KMS-11 (cell line): ENCODE data around the gene LRCH2.
"Not testable (repeated sequence)": the region's sequence is repeated elsewhere in the genome, so short reads cannot be mapped to it uniquely, and the experiment has no call there.

Source experiments
- H2AFZ ChIP-seq: fragments of 200-600 bp; sonication (generic); 2 replicates; pipeline ENCODE4 v1.6.1; 2016; ENCODE audit warnings: antibody characterized with exemption, mixed run types, low read depth
- H3K27ac ChIP-seq: fragments of 200-600 bp; sonication (generic); 2 replicates; pipeline ENCODE4 v1.6.1; 2016; ENCODE audit warnings: mild to moderate bottlenecking, mixed run types
- H3K27me3 ChIP-seq: fragments of 200-600 bp; sonication (generic); 2 replicates; pipeline ENCODE4 v1.6.1; 2017; ENCODE audit warnings: mild to moderate bottlenecking, low read depth, mixed run types, moderate library complexity; ENCODE audit not compliant: insufficient read depth
- H3K36me3 ChIP-seq: fragments of 200-600 bp; sonication (generic); 2 replicates; pipeline ENCODE4 v1.6.1; 2017; ENCODE audit warnings: mild to moderate bottlenecking, mixed run types; ENCODE audit not compliant: insufficient read depth
- H3K4me1 ChIP-seq: fragments of 200-600 bp; sonication (generic); 2 replicates; pipeline ENCODE4 v1.6.1; 2016; ENCODE audit warnings: mild to moderate bottlenecking, low read depth, mixed run types; ENCODE audit not compliant: poor library complexity, severe bottlenecking
- H3K4me2 ChIP-seq: fragments of 200-600 bp; sonication (generic); 2 replicates; pipeline ENCODE4 v1.7.0; 2016; ENCODE audit warnings: mild to moderate bottlenecking, mixed run types
- H3K4me3 ChIP-seq: fragments of 200-600 bp; sonication (generic); IDR thresholded peaks from 2 replicates; pipeline ENCODE4 v1.6.1; 2017; ENCODE audit warnings: low read depth, low read length, mixed read lengths; ENCODE audit not compliant: insufficient read depth
- H3K79me2 ChIP-seq: fragments of 200-600 bp; sonication (generic); 2 replicates; pipeline ENCODE4 v1.6.1; 2016; ENCODE audit warnings: low read depth, mixed run types; ENCODE audit not compliant: insufficient read depth
- H3K9ac ChIP-seq: fragments of 200-600 bp; sonication (generic); 2 replicates; pipeline ENCODE4 v1.6.1; 2016; ENCODE audit warnings: mild to moderate bottlenecking, mixed run types
- H4K20me1 ChIP-seq: fragments of 200-600 bp; sonication (generic); 2 replicates; pipeline ENCODE4 v1.6.1; 2016; ENCODE audit warnings: mild to moderate bottlenecking, mixed run types; ENCODE audit not compliant: insufficient read depth
- TF ChIP-seq, protein P1 (sequence below): fragments of 200-600 bp; sonication (generic); conservative IDR thresholded peaks from 2 replicates; pipeline ENCODE4 v1.6.1; 2017; ENCODE audit warnings: low read depth, mild to moderate bottlenecking, antibody characterized with exemption, low read length, moderate library complexity, mixed read lengths

Gene LRCH2

DNA sequence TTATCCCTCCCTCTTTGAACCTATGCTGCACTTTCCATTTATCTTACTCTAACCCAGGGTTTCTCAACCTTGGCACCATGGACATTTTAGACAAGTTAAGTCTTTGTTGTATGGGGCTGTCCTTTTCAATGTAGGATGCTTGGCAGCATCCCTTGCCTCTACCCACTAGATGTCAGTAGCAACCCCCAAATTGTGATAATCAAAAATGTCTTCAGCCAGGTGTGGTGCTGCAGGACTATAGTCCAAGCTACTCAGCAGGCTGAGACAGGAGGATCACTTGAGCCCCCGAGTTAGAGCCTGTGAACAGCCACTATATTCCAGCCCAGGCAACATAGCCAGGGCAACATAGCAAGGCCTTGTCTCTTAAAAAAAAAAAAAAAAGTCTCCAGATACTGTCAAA, 7.0 kb downstream of the LRCH2 start:
- no peak overlapping the region for H2AFZ ChIP-seq
- TF ChIP-seq, protein P1, sequence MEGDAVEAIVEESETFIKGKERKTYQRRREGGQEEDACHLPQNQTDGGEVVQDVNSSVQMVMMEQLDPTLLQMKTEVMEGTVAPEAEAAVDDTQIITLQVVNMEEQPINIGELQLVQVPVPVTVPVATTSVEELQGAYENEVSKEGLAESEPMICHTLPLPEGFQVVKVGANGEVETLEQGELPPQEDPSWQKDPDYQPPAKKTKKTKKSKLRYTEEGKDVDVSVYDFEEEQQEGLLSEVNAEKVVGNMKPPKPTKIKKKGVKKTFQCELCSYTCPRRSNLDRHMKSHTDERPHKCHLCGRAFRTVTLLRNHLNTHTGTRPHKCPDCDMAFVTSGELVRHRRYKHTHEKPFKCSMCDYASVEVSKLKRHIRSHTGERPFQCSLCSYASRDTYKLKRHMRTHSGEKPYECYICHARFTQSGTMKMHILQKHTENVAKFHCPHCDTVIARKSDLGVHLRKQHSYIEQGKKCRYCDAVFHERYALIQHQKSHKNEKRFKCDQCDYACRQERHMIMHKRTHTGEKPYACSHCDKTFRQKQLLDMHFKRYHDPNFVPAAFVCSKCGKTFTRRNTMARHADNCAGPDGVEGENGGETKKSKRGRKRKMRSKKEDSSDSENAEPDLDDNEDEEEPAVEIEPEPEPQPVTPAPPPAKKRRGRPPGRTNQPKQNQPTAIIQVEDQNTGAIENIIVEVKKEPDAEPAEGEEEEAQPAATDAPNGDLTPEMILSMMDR, result peak; percentile 57
- H3K36me3 ChIP-seq, result no peaks in the 10 kb centered on the region
- no peaks in the 10 kb centered on the region for H4K20me1 ChIP-seq
- no peaks in the 10 kb centered on the region for H3K27me3 ChIP-seq
- no peak overlapping the region for H3K27ac ChIP-seq
- H3K9ac ChIP-seq, result no peak overlapping the region
- H3K4me3 ChIP-seq, result no peak overlapping the region
- no peaks in the 10 kb centered on the region for H3K4me1 ChIP-seq
- no peaks in the 10 kb centered on the region for H3K79me2 ChIP-seq
- no peak overlapping the region for H3K4me2 ChIP-seq

DNA sequence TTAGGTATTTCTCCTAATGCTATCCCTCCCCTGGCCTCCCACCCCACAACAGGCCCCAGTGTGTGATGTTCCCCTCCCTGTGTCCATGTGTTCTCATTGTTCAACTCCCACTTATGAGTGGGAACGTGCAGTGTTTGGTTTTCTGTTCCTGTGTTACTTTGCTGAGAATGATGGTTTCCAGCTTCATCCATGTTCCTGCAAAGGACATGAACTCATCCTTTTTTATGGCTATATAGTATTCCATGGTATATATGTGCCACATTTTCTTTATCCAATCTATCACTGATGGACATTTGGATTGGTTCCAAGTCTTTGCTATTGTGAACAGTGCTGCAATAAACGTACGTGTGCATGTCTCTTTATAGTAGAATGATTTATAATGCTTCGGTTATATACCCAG, 16.6 kb downstream of the LRCH2 start:
- H3K4me2 ChIP-seq, H4K20me1 ChIP-seq, H3K36me3 ChIP-seq, H3K4me3 ChIP-seq, H3K9ac ChIP-seq, H3K27me3 ChIP-seq, H2AFZ ChIP-seq, H3K4me1 ChIP-seq, H3K79me2 ChIP-seq, H3K27ac ChIP-seq: not testable (repeated sequence)

DNA sequence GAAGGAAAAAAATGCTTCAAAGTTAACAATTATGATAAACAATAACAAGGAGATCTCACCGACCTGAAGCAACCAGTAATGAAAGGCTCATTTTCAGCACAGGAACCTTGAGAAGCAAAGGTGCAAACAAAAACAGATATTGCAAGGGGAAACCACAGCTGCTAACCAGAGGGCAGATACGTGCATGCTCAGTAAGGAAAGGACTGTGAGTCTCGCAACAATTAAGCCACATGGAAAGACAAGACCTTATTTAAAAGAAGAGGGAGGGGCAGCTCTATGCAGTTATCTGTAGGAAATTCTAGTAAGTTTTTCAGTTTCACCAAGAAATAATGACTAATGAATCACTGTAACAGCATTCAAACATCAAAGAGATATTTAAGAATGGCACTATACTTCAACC, 19.3 kb downstream of the LRCH2 start:
- Histone ChIP-seq H4K20me1 (no peaks in the 10 kb centered on the region), H3K4me2 (no peak overlapping the region), H3K36me3 (no peaks in the 10 kb centered on the region), H2AFZ (no peak overlapping the region), H3K79me2 (no peaks in the 10 kb centered on the region), H3K9ac (no peak overlapping the region), H3K27ac (no peak overlapping the region), H3K27me3 (no peaks in the 10 kb centered on the region), H3K4me3 (no peak overlapping the region), H3K4me1 (no peaks in the 10 kb centered on the region)
- TF ChIP-seq, protein P1, result no peak

DNA sequence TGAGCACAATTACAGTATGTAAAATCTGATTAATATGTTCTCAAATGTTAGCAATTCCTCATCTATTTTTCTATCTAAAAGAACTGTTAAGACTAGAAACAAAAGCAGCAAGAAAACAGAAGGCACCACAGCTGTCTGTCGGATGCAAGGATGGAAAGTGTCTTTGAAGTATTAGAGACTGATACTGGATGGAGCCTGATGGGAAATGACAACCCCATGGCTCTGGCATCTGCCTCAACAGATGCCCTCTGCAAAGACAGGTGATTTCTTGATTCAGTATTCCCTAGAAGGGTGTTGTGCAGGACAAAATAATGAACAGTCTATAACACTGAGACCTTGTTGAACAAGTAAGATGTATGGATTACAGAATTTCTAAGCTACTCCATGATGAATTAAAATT, 19.7 kb downstream of the LRCH2 start:
- Histone ChIP-seq H3K79me2 (no peaks in the 10 kb centered on the region), H3K4me1 (no peaks in the 10 kb centered on the region), H3K4me3 (no peak overlapping the region), H3K27ac (no peak overlapping the region), H3K9ac (no peak overlapping the region), H4K20me1 (no peaks in the 10 kb centered on the region), H3K27me3 (no peaks in the 10 kb centered on the region), H2AFZ (no peak overlapping the region), H3K4me2 (no peak overlapping the region), H3K36me3 (no peaks in the 10 kb centered on the region)
- TF ChIP-seq, protein P1, result no peak

DNA sequence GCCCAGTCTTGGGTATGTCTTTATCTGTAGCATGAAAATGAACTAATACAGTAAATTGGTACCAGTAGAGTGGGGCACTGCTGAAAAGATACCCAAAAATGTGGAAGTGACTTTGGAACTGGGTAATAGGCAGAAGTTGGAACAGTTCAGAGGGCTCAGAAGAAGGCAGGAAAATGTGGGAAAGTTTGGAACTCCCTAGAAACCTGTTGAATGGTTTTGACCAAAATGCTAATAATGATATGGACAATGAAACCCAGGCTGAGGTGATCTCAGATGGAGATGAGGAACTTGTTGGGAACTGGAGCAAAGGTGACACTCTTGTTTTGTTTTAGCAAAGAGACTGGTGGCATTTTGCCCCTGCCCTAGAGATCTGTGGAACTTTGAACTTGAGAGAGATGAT, 24.3 kb downstream of the LRCH2 start:
- H3K27me3 ChIP-seq, H3K79me2 ChIP-seq, H3K36me3 ChIP-seq, H3K9ac ChIP-seq, H4K20me1 ChIP-seq, H3K4me2 ChIP-seq, H3K4me3 ChIP-seq, H3K27ac ChIP-seq, H3K4me1 ChIP-seq, H2AFZ ChIP-seq: not testable (repeated sequence)

DNA sequence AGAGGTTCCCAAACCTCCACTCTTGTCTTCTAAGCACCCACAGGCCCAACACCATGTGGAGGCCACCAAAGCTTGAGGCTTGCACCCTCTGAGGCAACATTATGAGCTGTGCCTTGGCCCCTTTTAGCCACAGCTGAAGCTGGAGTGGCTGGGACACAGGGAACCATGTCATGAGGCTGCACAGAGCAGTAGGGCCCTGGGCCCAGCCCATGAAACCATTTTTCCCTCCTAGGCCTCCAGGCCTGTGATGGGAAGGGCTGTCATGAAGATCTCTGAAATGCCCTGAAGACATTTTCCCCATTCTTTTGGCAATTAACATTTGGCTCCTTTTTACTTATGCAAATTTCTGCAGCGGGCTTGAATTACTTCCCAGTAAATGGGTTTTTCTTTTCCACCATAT, 29.9 kb downstream of the LRCH2 start:
- no peaks in the 10 kb centered on the region for H3K4me1 ChIP-seq
- TF ChIP-seq, protein P1, result no peak

More for the DNA sequence above, 29.9 kb downstream of the LRCH2 start:
- Histone ChIP-seq H3K4me3 (no peak overlapping the region), H2AFZ (no peak overlapping the region), H3K4me2 (no peak overlapping the region), H3K27ac (no peak overlapping the region), H4K20me1 (no peaks in the 10 kb centered on the region), H3K79me2 (no peaks in the 10 kb centered on the region), H3K36me3 (no peaks in the 10 kb centered on the region), H3K27me3 (no peaks in the 10 kb centered on the region), H3K9ac (no peak overlapping the region)
